Naive thymus-derived CD4-positive, alpha-beta T cell (primary cell): ENCODE measurements around the gene LENG1. TPM values are rescaled to one million over a fixed set of nuclear protein-coding genes. Genes with fewer than 3 reads are reported as not detected.
A peak's percentile ranks its signal among the peaks of the same experiment; 100 is the strongest.
"Not testable (repeated sequence)": the region's sequence is repeated elsewhere in the genome, so short reads cannot be mapped to it uniquely, and the experiment has no call there.

Experiments
- ATAC-seq: fragments of 150-1000 bp; cut with Tn5 transposase; 2 replicates; pipeline ENCODE4 v1.10.0; 2021; ENCODE audit warnings: mild to moderate bottlenecking, moderate library complexity
- CTCF ChIA-PET: fragments of 350-600 bp; sonication (Branson Sonifier 250); formaldehyde crosslinking; loops from one replicate; lab custom pipeline; 2021; ENCODE audit warnings: antibody characterized with exemption; lab: Charles Lee
- POLR2A ChIA-PET: fragments of 350-600 bp; sonication (Branson Sonifier 250); formaldehyde crosslinking; loops from one replicate; lab custom pipeline; 2021; ENCODE audit warnings: antibody characterized with exemption, inconsistent platforms; lab: Charles Lee
- DNase-seq, 9 donors: peaks; one replicate each; pipeline versions ENCODE4 v3.0.0 to v3.0.0-alpha.2; 2020 to 2022; ENCODE audit warnings: mixed read lengths in 1 of 9
- H3K27ac ChIP-seq: one replicate; pipeline ENCODE4 v1.7.0; 2013; ENCODE audit warnings: mild to moderate bottlenecking, low read depth, low read length, moderate library complexity
- H3K27me3 ChIP-seq, 2 donors: one replicate each; pipeline ENCODE4 v1.7.0; 2013; ENCODE audit warnings: low read length in 2 of 2, mild to moderate bottlenecking in 2 of 2, moderate library complexity in 2 of 2; ENCODE audit not compliant: control insufficient read depth in 2 of 2, insufficient read depth in 2 of 2
- H3K36me3 ChIP-seq, 3 experiments: 1 replicate in 2 of 3; 2 replicates in 1 of 3; pipeline ENCODE4 v1.7.0; 2013; ENCODE audit warnings: low read length in 3 of 3, mild to moderate bottlenecking in 3 of 3, moderate library complexity in 1 of 3; ENCODE audit not compliant: insufficient read depth in 3 of 3, control insufficient read depth in 2 of 3
- H3K4me1 ChIP-seq, 2 donors: one replicate each; pipeline ENCODE4 v1.7.0; 2013; ENCODE audit warnings: low read length in 2 of 2, mild to moderate bottlenecking in 2 of 2, moderate library complexity in 1 of 2; ENCODE audit not compliant: control insufficient read depth in 2 of 2, insufficient read depth in 2 of 2
- H3K4me3 ChIP-seq: 2 replicates; pipeline ENCODE4 v1.7.0; 2013; ENCODE audit warnings: mild to moderate bottlenecking, low read length
- H3K9me3 ChIP-seq, 3 experiments: 1 replicate in 2 of 3; 2 replicates in 1 of 3; pipeline ENCODE4 v1.7.0; 2013; ENCODE audit warnings: low read length in 3 of 3; ENCODE audit not compliant: control insufficient read depth in 2 of 3
- H3K27ac Mint-ChIP-seq, 9 donors: one replicate each; pipeline ENCODE4 v1.8.0; 2020 to 2022; ENCODE audit warnings: mixed read lengths in 9 of 9, mild to moderate bottlenecking in 8 of 9, moderate library complexity in 5 of 9, inconsistent platforms in 2 of 9
- H3K27me3 Mint-ChIP-seq, 5 donors: one replicate each; pipeline ENCODE4 v1.8.0; 2021 to 2022; ENCODE audit warnings: mixed read lengths in 5 of 5, mild to moderate bottlenecking in 1 of 5
- H3K36me3 Mint-ChIP-seq, 5 donors: one replicate each; pipeline ENCODE4 v1.8.0; 2020 to 2022; ENCODE audit warnings: mixed read lengths in 5 of 5, mild to moderate bottlenecking in 3 of 5, inconsistent platforms in 1 of 5
- H3K4me1 Mint-ChIP-seq, 7 donors: one replicate each; pipeline ENCODE4 v1.8.0; 2020 to 2022; ENCODE audit warnings: mixed read lengths in 7 of 7, mild to moderate bottlenecking in 3 of 7, inconsistent platforms in 1 of 7
- H3K4me3 Mint-ChIP-seq, 10 donors: one replicate each; pipeline ENCODE4 v1.8.0; 2020 to 2022; ENCODE audit warnings: mild to moderate bottlenecking in 10 of 10, mixed read lengths in 10 of 10, moderate library complexity in 6 of 10, inconsistent platforms in 2 of 10
- H3K9me3 Mint-ChIP-seq, 11 donors: one replicate each; pipeline ENCODE4 v1.8.0; 2020 to 2022; ENCODE audit warnings: mixed read lengths in 11 of 11, mild to moderate bottlenecking in 4 of 11, inconsistent platforms in 1 of 11, moderate library complexity in 1 of 11
- intact Hi-C, 2 donors: fragments of 100-400 bp; cut with micrococcal nuclease; formaldehyde crosslinking; loops; one replicate each; pipeline ENCODE4 v1.15.1; 2023
- polyA plus RNA-seq, 2 donors: library from polyadenylated mRNA; unstranded; fragments of 300-500 nt; fragmentation: Illumina TruSeq; gene quantifications; one replicate each; pipeline ENCODE4 v1.2.3, GENCODE V29; 2021
- total RNA-seq, 6 experiments: library from RNA in 5 of 6; stranded (reverse) in 5 of 6; gene quantifications; 1 replicate in 5 of 6; 2 replicates in 1 of 6; pipeline ENCODE4 v1.2.3 and lab custom pipeline; 2021 to 2026

Gene LENG1
- total and polyA plus RNA-seq, 7 experiments from 2014 or later, result 7.1 to 20.4 (median 11.9) TPM

DNA sequence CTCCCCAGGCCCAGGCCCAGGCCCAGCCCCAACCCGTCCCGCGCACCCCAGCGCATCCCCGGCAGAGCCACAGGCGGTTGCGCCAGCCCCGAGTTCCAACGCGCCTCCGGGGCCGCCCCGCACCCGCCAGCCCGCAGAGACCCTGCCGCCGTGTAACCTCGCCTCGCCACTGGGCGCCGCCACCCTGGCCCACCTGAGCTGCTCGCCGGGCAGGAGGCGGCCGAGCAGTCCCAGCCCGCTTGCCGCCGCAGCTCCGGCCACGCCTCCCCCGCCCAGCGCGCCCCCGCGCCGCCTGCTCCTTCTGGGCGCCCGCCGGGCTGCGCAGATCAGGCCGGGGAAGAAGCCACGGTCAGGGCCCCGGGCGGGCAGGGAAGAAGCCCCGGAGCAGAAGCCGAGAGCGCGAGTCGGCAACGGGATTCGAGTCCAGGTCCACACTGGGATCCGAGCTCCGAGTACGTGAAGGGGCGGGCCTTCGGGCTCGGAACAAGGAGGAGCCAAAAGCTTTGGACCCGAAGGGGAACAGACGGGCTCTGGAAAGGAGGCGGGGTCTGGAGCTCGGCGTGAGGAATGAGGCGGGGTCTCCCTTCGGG lies 29.7 kb upstream of the LENG1 start, which contains the start of gene MBOAT7:
MBOAT7 (minus strand) TSS at position 436 of the 590 bp plus-strand sequence. CDS start 1,072 bp downstream, outside the sequence.
- H3K9me3 Mint-ChIP-seq, result peaks cover 0 to 2% (median 0%) of the 10 kb centered on the region in 11 donors
- H3K4me3 Mint-ChIP-seq, result peak within 1 kb of the TSS; percentile 90 to 100 (median 93)
- H3K36me3 ChIP-seq, result peaks cover 5 to 18% (median 5%) of the 10 kb centered on the region in 3 experiments
- CTCF ChIA-PET, result interaction anchor here (0.6 to 2.1 kb wide), 8 partner anchors 9 to 184 kb away, joined by 3 to 6 read pairs (median 4); partner anchors contain the start of genes CNOT3 and LENG1
- H3K9me3 ChIP-seq, result no peaks in the 10 kb centered on the region
- DNase-seq (no peak), ATAC-seq (no peak)
- H3K4me1 ChIP-seq, result peaks cover 20 to 22% of the 10 kb centered on the region in 2 donors
- intact Hi-C loops, result loop anchor here (1.0 to 2.0 kb wide), 4 partner anchors 11 to 42 kb away; no protein-coding TSS in a partner anchor
- H3K4me1 Mint-ChIP-seq, result peaks cover 15 to 47% (median 39%) of the 10 kb centered on the region in 7 donors
- peaks cover 0 to 2% (median 0%) of the 10 kb centered on the region in 5 donors for H3K27me3 Mint-ChIP-seq
- peak within 1 kb of the TSS; percentile 81 for H3K4me3 ChIP-seq
- peaks cover 0 to 18% (median 5%) of the 10 kb centered on the region in 5 donors for H3K36me3 Mint-ChIP-seq
- no peaks in the 10 kb centered on the region for H3K27me3 ChIP-seq
- peak within 1 kb of the TSS; percentile 97 to 100 (median 99) for H3K27ac Mint-ChIP-seq
- H3K27ac ChIP-seq, result peak within 1 kb of the TSS; percentile 99
- POLR2A ChIA-PET, result interaction anchor here (0.7 to 7.0 kb wide), 22 partner anchors 11 to 1465 kb away, joined by 3 to 135 read pairs (median 6); partner anchors contain the start of genes CNOT3, FIZ1, LENG1 and LENG8

DNA sequence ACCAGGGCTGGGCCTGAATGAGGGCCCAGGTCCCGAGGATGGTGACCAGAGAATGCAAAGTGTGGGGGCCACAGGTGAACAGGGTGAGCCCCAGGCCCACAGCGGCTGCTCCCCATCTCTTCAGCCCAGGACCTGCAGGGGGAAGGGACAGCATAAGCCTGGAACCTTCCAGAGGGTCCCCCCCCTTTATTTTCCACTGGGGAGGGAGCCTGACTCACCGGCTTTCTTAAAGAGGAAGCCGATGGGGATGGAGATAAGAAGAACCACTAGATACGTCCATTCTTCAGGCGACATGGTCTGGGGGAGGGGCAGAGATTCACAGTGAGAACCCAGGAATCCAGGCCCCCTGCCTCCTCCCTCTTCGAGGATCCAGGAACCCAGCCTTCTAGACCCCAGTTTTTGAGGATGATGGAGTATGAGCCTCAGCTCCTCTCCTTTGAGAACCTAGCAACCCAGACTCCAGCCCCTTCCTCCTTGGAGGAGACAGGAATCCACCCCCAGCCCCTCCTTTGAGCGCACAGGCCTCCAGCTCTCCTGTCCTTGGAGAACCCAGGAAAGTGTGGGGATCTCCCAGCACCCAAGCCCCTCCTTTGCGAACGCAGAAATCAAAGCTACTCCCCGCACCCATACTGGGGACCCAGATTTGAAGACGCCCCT lies 28.8 kb upstream of the LENG1 start:
- peaks cover 0 to 14% (median 4%) of the 10 kb centered on the region in 5 donors for H3K36me3 Mint-ChIP-seq
- peaks cover 0 to 2% (median 0%) of the 10 kb centered on the region in 5 donors for H3K27me3 Mint-ChIP-seq
- ChIA-PET POLR2A (interaction anchor here (1.0 to 7.0 kb wide), 11 partner anchors 12 to 73 kb away, joined by 3 to 135 read pairs (median 11); partner anchors contain the start of genes CNOT3, LENG1, PRPF31 and RPS9), CTCF (interaction anchor here (0.9 to 2.1 kb wide), 4 partner anchors 20 to 79 kb away, joined by 3 to 6 read pairs (median 4); partner anchors contain the start of genes CNOT3 and LENG1)
- H3K4me3 Mint-ChIP-seq, result peak overlapping the region; percentile 77 to 99 (median 90)
- Histone ChIP-seq H3K36me3 (peaks cover 1 to 13% (median 2%) of the 10 kb centered on the region in 3 experiments), H3K4me3 (peak overlapping the region; percentile 81), H3K27me3 (no peaks in the 10 kb centered on the region), H3K9me3 (no peaks in the 10 kb centered on the region), H3K4me1 (peaks cover 20 to 22% of the 10 kb centered on the region in 2 donors), H3K27ac (peak overlapping the region; percentile 99)
- peaks cover 0 to 2% (median 0%) of the 10 kb centered on the region in 11 donors for H3K9me3 Mint-ChIP-seq
- intact Hi-C loops, result loop anchor here in 1 of 2 donors (2.0 kb wide), 1 partner anchor 20 kb away; no protein-coding TSS in a partner anchor
- H3K4me1 Mint-ChIP-seq, result peaks cover 15 to 42% (median 39%) of the 10 kb centered on the region in 7 donors
- ATAC-seq (no peak), DNase-seq (peak in 2 of 9 donors; percentile 73 to 77)
- peak overlapping the region; percentile 52 to 100 (median 82) for H3K27ac Mint-ChIP-seq

DNA sequence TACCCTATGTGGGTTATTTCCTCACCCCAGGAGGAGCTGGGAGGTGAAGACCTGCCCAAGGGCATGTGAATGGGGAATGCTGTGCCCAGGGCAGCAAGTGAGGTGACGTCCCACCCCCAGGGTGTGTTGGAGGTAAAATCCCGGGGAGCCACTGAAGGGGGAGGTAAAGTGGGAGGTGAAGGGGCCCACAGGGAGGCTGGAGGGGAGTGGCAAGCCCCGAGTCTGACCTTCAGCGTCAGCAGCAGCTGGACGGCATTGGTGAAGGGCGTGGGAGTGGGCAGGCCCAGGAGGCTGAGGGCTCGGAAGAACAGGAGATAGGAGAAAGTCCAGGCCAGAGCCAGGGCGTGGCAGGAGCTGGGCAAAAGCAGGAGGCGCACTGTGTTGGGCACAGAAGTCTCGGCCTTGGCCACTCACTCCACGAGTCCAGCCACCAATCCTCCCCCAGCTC lies 27.4 kb upstream of the LENG1 start:
- Histone ChIP-seq H3K36me3 (peaks cover 0 to 9% (median 0%) of the 10 kb centered on the region in 3 experiments), H3K4me3 (no peak overlapping the region), H3K27ac (no peak overlapping the region), H3K9me3 (no peaks in the 10 kb centered on the region), H3K4me1 (peaks cover 15 to 16% of the 10 kb centered on the region in 2 donors), H3K27me3 (no peaks in the 10 kb centered on the region)
- no peak for ATAC-seq
- Mint-ChIP-seq H3K36me3 (peaks cover 0 to 9% (median 0%) of the 10 kb centered on the region in 5 donors), H3K4me3 (peak overlapping the region in 8 of 10 donors; percentile 56 to 97 (median 90)), H3K9me3 (peaks cover 0 to 2% (median 0%) of the 10 kb centered on the region in 11 donors), H3K27me3 (peaks cover 0 to 2% (median 0%) of the 10 kb centered on the region in 5 donors), H3K27ac (peak overlapping the region in 5 of 9 donors; percentile 73 to 100 (median 82)), H3K4me1 (peaks cover 7 to 30% (median 28%) of the 10 kb centered on the region in 7 donors)
- intact Hi-C loops, result no loop called here
- ChIA-PET CTCF (no interaction called here), POLR2A (interaction anchor here (2.6 to 7.0 kb wide), 2 partner anchors 14 to 28 kb away, joined by 11 to 135 read pairs; partner anchors contain the start of genes LENG1 and RPS9)
- DNase-seq, result no peak

DNA sequence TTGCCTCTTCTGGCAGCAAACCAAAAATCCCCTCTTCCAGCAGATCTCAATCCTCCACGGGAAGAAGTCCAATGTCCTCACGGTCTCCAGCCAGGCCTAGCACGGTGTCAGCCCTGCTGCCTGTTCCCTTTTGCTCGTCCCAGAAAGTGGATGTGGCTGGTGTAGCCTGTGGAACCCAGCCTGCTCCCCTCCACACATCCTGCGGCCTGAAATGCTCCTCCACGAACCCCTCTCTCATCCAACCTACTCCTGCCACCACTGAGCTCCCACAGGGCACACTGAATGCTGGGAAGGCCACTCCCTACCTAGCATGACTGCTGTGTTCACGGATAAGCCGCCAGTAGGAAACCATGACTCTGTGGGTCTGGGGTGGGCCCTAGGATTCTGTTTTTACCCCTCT lies 26.8 kb upstream of the LENG1 start:
- POLR2A ChIA-PET, result interaction anchor here (2.6 to 7.0 kb wide), 2 partner anchors 14 to 27 kb away, joined by 11 to 135 read pairs; partner anchors contain the start of genes LENG1 and RPS9

DNA sequence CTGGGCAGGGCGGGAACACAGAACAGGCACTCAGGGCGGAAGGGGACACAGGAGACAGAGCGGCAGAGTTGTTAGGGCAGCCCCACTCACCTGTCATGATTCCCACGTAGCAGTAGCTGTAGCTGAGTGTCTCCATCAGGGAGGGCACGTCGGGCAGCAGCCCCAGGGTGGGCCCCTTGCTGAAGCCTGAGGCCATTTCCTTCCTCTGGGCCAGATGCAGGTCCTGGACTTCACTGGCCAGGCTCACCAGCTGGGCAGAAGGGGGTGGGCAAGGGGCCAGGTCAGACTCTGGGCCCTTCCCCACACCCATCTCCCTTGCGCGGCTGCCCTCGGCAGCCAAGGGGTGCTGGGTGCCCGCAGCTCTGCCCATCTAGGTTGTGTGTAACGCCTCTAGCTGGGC lies 23.9 kb upstream of the LENG1 start:
- CTCF ChIA-PET, result no interaction called here
- Histone ChIP-seq H3K9me3 (no peaks in the 10 kb centered on the region), H3K4me3 (no peak overlapping the region), H3K4me1 (peaks cover 5 to 7% of the 10 kb centered on the region in 2 donors), H3K27me3 (no peaks in the 10 kb centered on the region), H3K36me3 (peaks cover 0 to 15% (median 2%) of the 10 kb centered on the region in 3 experiments), H3K27ac (no peak overlapping the region)
- Mint-ChIP-seq H3K36me3 (peaks cover 0 to 17% (median under 1%) of the 10 kb centered on the region in 5 donors), H3K4me1 (peaks cover 0 to 20% (median 14%) of the 10 kb centered on the region in 7 donors), H3K27me3 (no peaks in the 10 kb centered on the region), H3K27ac (peak overlapping the region in 1 of 9 donors; percentile 21), H3K4me3 (no peak overlapping the region), H3K9me3 (no peaks in the 10 kb centered on the region)
- POLR2A ChIA-PET, result interaction anchor here (0.9 kb wide), 1 partner anchor 25 kb away, joined by 3 read pairs; no protein-coding TSS in a partner anchor
- ATAC-seq, result no peak
- no peak for DNase-seq
- intact Hi-C loops, result no loop called here

More for the DNA sequence above, 26.8 kb upstream of the LENG1 start:
- no peak overlapping the region for H3K4me3 ChIP-seq
- DNase-seq (no peak), ATAC-seq (no peak)
- peaks cover 0 to 9% (median 0%) of the 10 kb centered on the region in 3 experiments for H3K36me3 ChIP-seq
- no peak overlapping the region for H3K27ac ChIP-seq
- H3K9me3 Mint-ChIP-seq, result peaks cover 0 to 2% (median 0%) of the 10 kb centered on the region in 11 donors
- H3K4me3 Mint-ChIP-seq, result no peak overlapping the region
- CTCF ChIA-PET, result no interaction called here
- H3K27me3 ChIP-seq, result no peaks in the 10 kb centered on the region
- H3K4me1 Mint-ChIP-seq, result peaks cover under 1 to 25% (median 22%) of the 10 kb centered on the region in 7 donors
- H3K9me3 ChIP-seq, result no peaks in the 10 kb centered on the region
- H3K4me1 ChIP-seq, result peaks cover 10 to 12% of the 10 kb centered on the region in 2 donors
- intact Hi-C loops, result no loop called here
- peaks cover 0 to 9% (median 0%) of the 10 kb centered on the region in 5 donors for H3K36me3 Mint-ChIP-seq
- H3K27me3 Mint-ChIP-seq, result peaks cover 0 to 2% (median 0%) of the 10 kb centered on the region in 5 donors
- peak overlapping the region in 1 of 9 donors; percentile 18 for H3K27ac Mint-ChIP-seq

DNA sequence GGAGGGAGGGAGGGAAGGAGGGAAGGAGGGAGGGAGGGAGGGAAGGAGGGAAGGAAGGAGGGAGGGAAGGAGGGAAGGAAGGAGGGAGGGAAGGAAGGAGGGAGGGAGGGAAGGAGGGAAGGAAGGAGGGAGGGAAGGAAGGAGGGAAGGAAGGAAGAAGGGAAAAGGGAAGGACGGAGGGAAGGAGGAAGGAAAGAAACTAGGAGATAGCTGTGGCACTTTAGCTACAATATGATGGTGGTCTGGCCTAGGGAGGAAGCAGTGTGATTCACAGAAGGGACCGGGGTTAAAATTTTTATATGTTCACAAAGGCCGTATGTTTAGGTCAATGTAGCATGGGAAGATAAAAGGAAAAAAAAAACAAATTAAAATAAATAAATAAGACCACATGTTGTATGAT lies 22.4 kb upstream of the LENG1 start:
- CTCF ChIA-PET, H3K9me3 ChIP-seq, H3K9me3 Mint-ChIP-seq, H3K4me1 ChIP-seq, DNase-seq, intact Hi-C loops, H3K27me3 Mint-ChIP-seq, H3K4me3 Mint-ChIP-seq, ATAC-seq, H3K27me3 ChIP-seq, H3K4me1 Mint-ChIP-seq, H3K27ac Mint-ChIP-seq, H3K27ac ChIP-seq, H3K4me3 ChIP-seq: not testable (repeated sequence)
- H3K36me3 Mint-ChIP-seq, result peaks cover 0 to 22% (median 5%) of the 10 kb centered on the region in 5 donors
- POLR2A ChIA-PET, result interaction anchor here (1.5 kb wide), 1 partner anchor 24 kb away, joined by 3 read pairs; no protein-coding TSS in a partner anchor
- H3K36me3 ChIP-seq, result peaks cover 0 to 12% (median 2%) of the 10 kb centered on the region in 3 experiments
